Activated CD8-positive, alpha-beta T cell treated with anti-CD3 and anti-CD28 coated beads for 36 hours (primary cell): ENCODE data around the gene OR4P4. TPM values are rescaled to one million over a fixed set of nuclear protein-coding genes. Genes with fewer than 3 reads are reported as not detected.

Experiments used
- ATAC-seq: fragments of 200-7000 bp; cut with Tn5 transposase; one replicate; pipeline ENCODE4 v1.10.0; 2021; ENCODE audit warnings: mild to moderate bottlenecking, moderate library complexity
- CTCF ChIA-PET: fragments of 350-600 bp; sonication (Branson Sonifier 250); formaldehyde crosslinking; loops from one replicate; lab custom pipeline; 2021; ENCODE audit warnings: antibody characterized with exemption; lab: Charles Lee
- POLR2A ChIA-PET: fragments of 350-600 bp; sonication (Branson Sonifier 250); formaldehyde crosslinking; loops from one replicate; lab custom pipeline; 2021; ENCODE audit warnings: antibody characterized with exemption; lab: Charles Lee
- DNase-seq: peaks from one replicate; pipeline ENCODE4 v3.0.0-alpha.2; 2020
- H3K27ac Mint-ChIP-seq: one replicate; pipeline ENCODE4 v1.8.0; 2021; ENCODE audit warnings: mild to moderate bottlenecking, mixed read lengths
- H3K27me3 Mint-ChIP-seq: one replicate; pipeline ENCODE4 v1.8.0; 2021; ENCODE audit warnings: mixed read lengths
- H3K36me3 Mint-ChIP-seq: one replicate; pipeline ENCODE4 v1.8.0; 2021; ENCODE audit warnings: low read depth, mixed read lengths
- H3K4me1 Mint-ChIP-seq: one replicate; pipeline ENCODE4 v1.8.0; 2021; ENCODE audit warnings: low read depth, mixed read lengths
- H3K4me3 Mint-ChIP-seq: one replicate; pipeline ENCODE4 v1.8.0; 2021; ENCODE audit warnings: mild to moderate bottlenecking, moderate library complexity, mixed read lengths
- H3K9me3 Mint-ChIP-seq: one replicate; pipeline ENCODE4 v1.8.0; 2021; ENCODE audit warnings: mixed read lengths
- intact Hi-C: fragments of 100-400 bp; cut with micrococcal nuclease; formaldehyde crosslinking; loops from one replicate; pipeline ENCODE4 v1.10.0; 2022
- total RNA-seq, 2 experiments: library from RNA; stranded (reverse); gene quantifications; one replicate each; pipeline ENCODE4 v1.2.3, GENCODE V29; 2021
- TF ChIP-seq, protein P1 (sequence below): fragments of 200-600 bp; IDR thresholded peaks from one replicate; pipeline ENCODE4 v1.8.0; 2022; ENCODE audit warnings: antibody characterized with exemption, mild to moderate bottlenecking

The OR4P4 gene
- total RNA-seq, 2 experiments from 2014 or later, result not detected

- H3K4me1 Mint-ChIP-seq, result no peaks in the 10 kb centered on the region
Measured at GRCh38 chr11:55673860-55674259, 38.9 kb downstream of the OR4P4 start.

More at GRCh38 chr11:55673860-55674259, 38.9 kb downstream of the OR4P4 start:
- CTCF ChIA-PET, result no interaction called here
- no peak overlapping the region for H3K4me3 Mint-ChIP-seq
- H3K36me3 Mint-ChIP-seq, result no peaks in the 10 kb centered on the region
- TF ChIP-seq, protein P1, sequence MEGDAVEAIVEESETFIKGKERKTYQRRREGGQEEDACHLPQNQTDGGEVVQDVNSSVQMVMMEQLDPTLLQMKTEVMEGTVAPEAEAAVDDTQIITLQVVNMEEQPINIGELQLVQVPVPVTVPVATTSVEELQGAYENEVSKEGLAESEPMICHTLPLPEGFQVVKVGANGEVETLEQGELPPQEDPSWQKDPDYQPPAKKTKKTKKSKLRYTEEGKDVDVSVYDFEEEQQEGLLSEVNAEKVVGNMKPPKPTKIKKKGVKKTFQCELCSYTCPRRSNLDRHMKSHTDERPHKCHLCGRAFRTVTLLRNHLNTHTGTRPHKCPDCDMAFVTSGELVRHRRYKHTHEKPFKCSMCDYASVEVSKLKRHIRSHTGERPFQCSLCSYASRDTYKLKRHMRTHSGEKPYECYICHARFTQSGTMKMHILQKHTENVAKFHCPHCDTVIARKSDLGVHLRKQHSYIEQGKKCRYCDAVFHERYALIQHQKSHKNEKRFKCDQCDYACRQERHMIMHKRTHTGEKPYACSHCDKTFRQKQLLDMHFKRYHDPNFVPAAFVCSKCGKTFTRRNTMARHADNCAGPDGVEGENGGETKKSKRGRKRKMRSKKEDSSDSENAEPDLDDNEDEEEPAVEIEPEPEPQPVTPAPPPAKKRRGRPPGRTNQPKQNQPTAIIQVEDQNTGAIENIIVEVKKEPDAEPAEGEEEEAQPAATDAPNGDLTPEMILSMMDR, result no peak
- H3K27ac Mint-ChIP-seq, result no peak overlapping the region
- intact Hi-C loops, result no loop called here
- POLR2A ChIA-PET, result no interaction called here
- ATAC-seq, result no peak
- no peak for DNase-seq
- H3K9me3 Mint-ChIP-seq, result no peaks in the 10 kb centered on the region
- no peaks in the 10 kb centered on the region for H3K27me3 Mint-ChIP-seq

Other genes starting within 250 kb of the OR4P4 start
- gene OR4C15, start 80.6 kb upstream of the OR4P4 start, total RNA-seq, result not detected
- not detected for gene OR4C16, start 63.0 kb upstream of the OR4P4 start, total RNA-seq
- gene OR4C11, start 27.5 kb upstream of the OR4P4 start, total RNA-seq, result not detected
- not detected for gene OR4S2, start 13.2 kb downstream of the OR4P4 start, total RNA-seq
- not detected for gene OR4C6, start 27.1 kb downstream of the OR4P4 start, total RNA-seq
- not detected for gene OR5D13, start 138.3 kb downstream of the OR4P4 start, total RNA-seq
- gene OR5D14, start 160.4 kb downstream of the OR4P4 start, total RNA-seq, result not detected
- gene OR5L1, start 176.3 kb downstream of the OR4P4 start, total RNA-seq, result not detected
- gene OR5D18, start 184.5 kb downstream of the OR4P4 start, total RNA-seq, result not detected
- gene OR5L2, start 192.1 kb downstream of the OR4P4 start, total RNA-seq, result not detected
- gene OR5D16, start 203.6 kb downstream of the OR4P4 start, total RNA-seq, result not detected
- gene TRIM51, start 248.2 kb downstream of the OR4P4 start, total RNA-seq, result not detected